ENCODE data around the gene ADARB2.

ADARB2 gene

GRCh38 chr10:1187855-1188557 is 549.3 kb downstream of the ADARB2 start:
- TF ChIP-seq EZH2phosphoT487 (IDR thresholded peaks at IDR 0.05; ENCODE audit: borderline replicate concordance, low read length): no peak
- TF ChIP-seq CTCF (IDR thresholded peaks at IDR 0.05; ENCODE audit: low read depth, low read length, poor library complexity, severe bottlenecking): no peak
- no peaks in the 10 kb centered on the region for H3K36me3 ChIP-seq (ENCODE audit: control insufficient read depth, low read length)
- no peaks in the 10 kb centered on the region for H3F3A ChIP-seq (ENCODE audit: control insufficient read depth, insufficient read depth)
- H3K79me2 ChIP-seq (ENCODE audit: control insufficient read depth, low read length): no peaks in the 10 kb centered on the region
- H3K4me2 ChIP-seq (ENCODE audit: low read length): no peak overlapping the region
- H3K9me3 ChIP-seq (ENCODE audit: control insufficient read depth, insufficient read depth, low read length): no peaks in the 10 kb centered on the region
- H3K9me2 ChIP-seq (replicated peaks; ENCODE audit: control insufficient read depth, low read length): no peaks in the 10 kb centered on the region
- H3K4me3 ChIP-seq (ENCODE audit: low read length): no peak overlapping the region
- no peaks in the 10 kb centered on the region for H3K4me1 ChIP-seq (ENCODE audit: control insufficient read depth, low read length)
- H3K27ac ChIP-seq (ENCODE audit: low read depth, low read length): no peak overlapping the region
- H3K27me3 ChIP-seq (ENCODE audit: control insufficient read depth, low read length): no peaks in the 10 kb centered on the region; the same call in 1 of the 2 replicates
- no peaks in the 10 kb centered on the region for H4K20me1 ChIP-seq (ENCODE audit: control insufficient read depth, insufficient read depth, low read depth, low read length)

DNA sequence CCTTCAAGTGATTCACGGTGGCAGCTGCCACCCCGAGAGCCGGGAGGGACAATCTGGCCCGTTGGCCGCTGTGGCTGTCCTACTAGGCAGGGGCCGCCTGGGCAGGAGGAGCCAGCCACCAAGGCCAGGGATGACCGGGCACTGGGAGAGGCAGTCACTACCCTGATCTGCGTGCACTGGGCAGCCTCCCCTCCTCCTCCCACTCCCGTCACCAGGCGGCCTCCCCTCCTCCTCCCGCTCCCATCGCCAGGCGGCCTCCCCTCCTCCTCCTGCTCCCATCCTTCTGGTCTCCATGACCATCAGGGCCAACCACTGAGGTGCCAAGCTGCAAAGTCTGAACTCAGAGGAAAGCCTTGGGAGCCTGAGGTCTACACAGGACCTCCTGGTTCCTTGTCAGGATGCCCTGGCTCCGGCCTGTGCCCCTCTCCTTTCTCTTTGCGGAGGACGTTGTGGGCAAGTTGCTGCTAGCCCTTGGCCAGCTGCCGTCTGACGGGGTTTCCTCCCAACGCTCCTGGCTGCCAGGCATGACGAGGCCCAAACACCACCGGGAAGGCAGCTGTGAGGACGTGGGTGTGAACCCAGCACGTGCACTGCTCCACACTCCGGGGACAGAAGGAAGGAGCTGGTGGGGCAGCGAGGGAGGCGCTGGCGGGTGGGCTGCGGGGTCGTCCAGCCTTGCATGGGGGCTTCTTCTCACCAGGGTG is 550.0 kb downstream of the ADARB2 start:
- H3K9me3 ChIP-seq (ENCODE audit: control insufficient read depth, insufficient read depth, low read length): no peaks in the 10 kb centered on the region
- H3K9me2 ChIP-seq (replicated peaks; ENCODE audit: control insufficient read depth, low read length): no peaks in the 10 kb centered on the region
- no peaks in the 10 kb centered on the region for H3K27me3 ChIP-seq (ENCODE audit: control insufficient read depth, low read length)
- no peaks in the 10 kb centered on the region for H3K4me1 ChIP-seq (ENCODE audit: control insufficient read depth, low read length)
- H4K20me1 ChIP-seq (ENCODE audit: control insufficient read depth, insufficient read depth, low read depth, low read length): no peaks in the 10 kb centered on the region
- H3F3A ChIP-seq (ENCODE audit: control insufficient read depth, insufficient read depth): no peaks in the 10 kb centered on the region
- no peak overlapping the region for H3K4me3 ChIP-seq (ENCODE audit: low read length)
- no peaks in the 10 kb centered on the region for H3K36me3 ChIP-seq (ENCODE audit: control insufficient read depth, low read length)
- no peak for TF ChIP-seq EZH2phosphoT487 (IDR thresholded peaks at IDR 0.05; ENCODE audit: borderline replicate concordance, low read length)
- TF ChIP-seq CTCF (IDR thresholded peaks at IDR 0.05; ENCODE audit: low read depth, low read length, poor library complexity, severe bottlenecking): no peak
- H3K27ac ChIP-seq (ENCODE audit: low read depth, low read length): no peak overlapping the region
- no peaks in the 10 kb centered on the region for H3K79me2 ChIP-seq (ENCODE audit: control insufficient read depth, low read length)
- no peak overlapping the region for H3K4me2 ChIP-seq (ENCODE audit: low read length)

GRCh38 chr10:1186683-1186990 is 550.7 kb downstream of the ADARB2 start:
- Histone ChIP-seq H3K9me2 (replicated peaks; ENCODE audit: control insufficient read depth, low read length) (no peaks in the 10 kb centered on the region), H3K4me1 (ENCODE audit: control insufficient read depth, low read length) (no peaks in the 10 kb centered on the region), H3K27ac (ENCODE audit: low read depth, low read length) (no peak overlapping the region), H3K79me2 (ENCODE audit: control insufficient read depth, low read length) (no peaks in the 10 kb centered on the region), H3F3A (ENCODE audit: control insufficient read depth, insufficient read depth) (no peaks in the 10 kb centered on the region), H4K20me1 (ENCODE audit: control insufficient read depth, insufficient read depth, low read depth, low read length) (no peaks in the 10 kb centered on the region), H3K27me3 (ENCODE audit: control insufficient read depth, low read length) (no peaks in the 10 kb centered on the region), H3K4me2 (ENCODE audit: low read length) (no peak overlapping the region), H3K36me3 (ENCODE audit: control insufficient read depth, low read length) (no peaks in the 10 kb centered on the region), H3K9me3 (ENCODE audit: control insufficient read depth, insufficient read depth, low read length) (no peaks in the 10 kb centered on the region), H3K4me3 (ENCODE audit: low read length) (no peak overlapping the region)
- TF ChIP-seq EZH2phosphoT487 (IDR thresholded peaks at IDR 0.05; ENCODE audit: borderline replicate concordance, low read length): no peak
- no peak for TF ChIP-seq CTCF (IDR thresholded peaks at IDR 0.05; ENCODE audit: low read depth, low read length, poor library complexity, severe bottlenecking)

Data from DOHH2 (cell line).